NCI-H2171 treated with DMSO at 0.1 percent for 48 hours (cell line): ENCODE measurements around the gene TRH.
"Not testable (repeated sequence)": the region's sequence is repeated elsewhere in the genome, so short reads cannot be mapped to it uniquely, and the experiment has no call there.

Experiments used
- DNase-seq: peaks from one replicate; lab custom pipeline; 2025; lab: John Stamatoyannopoulos, UW

TRH gene

DNA sequence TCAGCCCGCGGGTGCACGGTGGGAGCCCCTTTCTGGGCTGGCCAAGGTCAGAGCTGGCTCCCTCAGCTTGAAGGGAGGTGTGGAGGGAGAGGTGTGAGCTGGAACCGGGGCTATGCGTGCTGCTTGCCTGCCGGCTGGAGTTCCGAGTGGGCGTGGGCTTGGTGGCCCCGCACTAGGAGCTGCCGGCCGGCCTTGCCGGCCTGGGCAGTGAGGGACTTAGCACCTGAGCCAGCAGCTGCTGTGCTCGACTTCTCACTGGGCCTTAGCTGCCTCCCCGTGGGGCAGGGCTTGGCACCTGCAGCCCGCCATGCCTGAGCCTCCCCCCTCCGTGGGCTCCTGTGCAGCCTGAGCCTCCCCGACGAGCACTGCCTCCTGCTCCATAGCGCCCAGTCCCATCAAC lies 36.0 kb downstream of the TRH start:
- no peak for DNase-seq

GRCh38 chr3:130012108-130012507 lies 37.6 kb downstream of the TRH start:
- not testable (repeated sequence) for DNase-seq

DNA sequence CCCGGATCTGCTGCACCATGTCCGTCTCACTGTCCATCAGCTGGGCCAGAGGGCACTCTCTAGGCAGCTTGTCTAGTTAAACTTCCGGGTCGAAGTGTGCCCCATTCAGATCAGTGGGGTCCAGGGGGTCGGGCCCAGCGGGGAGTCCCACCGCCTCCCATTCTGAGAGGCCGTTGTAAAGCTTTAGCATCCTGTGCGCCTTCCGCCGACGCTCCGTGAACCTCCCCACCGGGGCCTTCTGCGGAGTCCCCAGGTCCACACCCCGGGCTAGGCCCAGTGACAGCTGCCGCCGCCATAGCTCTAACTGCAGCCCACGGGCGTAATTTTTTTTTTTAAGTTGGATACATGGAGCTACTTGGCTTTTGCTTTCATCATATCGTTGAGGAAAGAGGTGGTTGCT lies 38.7 kb downstream of the TRH start:
- not testable (repeated sequence) for DNase-seq

DNA sequence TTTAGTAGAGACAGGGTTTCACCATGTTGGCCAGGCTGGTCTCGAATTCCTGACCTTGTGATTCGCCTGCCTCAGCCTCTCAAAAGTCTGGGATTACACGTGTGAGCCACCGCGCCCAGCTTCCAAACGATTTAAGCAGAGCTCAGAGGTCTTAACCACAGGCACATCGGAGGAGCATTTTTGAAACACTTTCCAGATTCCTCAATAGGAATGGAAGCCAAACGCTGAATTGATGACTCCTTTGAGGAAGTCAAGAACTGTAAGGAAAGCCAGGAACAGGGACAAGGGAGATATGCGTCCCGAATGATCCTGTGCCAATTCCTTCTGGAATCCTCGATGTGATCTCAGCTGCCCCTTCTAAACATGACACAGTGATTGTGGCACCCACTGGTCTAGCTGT lies 40.0 kb downstream of the TRH start:
- DNase-seq: no peak

DNA sequence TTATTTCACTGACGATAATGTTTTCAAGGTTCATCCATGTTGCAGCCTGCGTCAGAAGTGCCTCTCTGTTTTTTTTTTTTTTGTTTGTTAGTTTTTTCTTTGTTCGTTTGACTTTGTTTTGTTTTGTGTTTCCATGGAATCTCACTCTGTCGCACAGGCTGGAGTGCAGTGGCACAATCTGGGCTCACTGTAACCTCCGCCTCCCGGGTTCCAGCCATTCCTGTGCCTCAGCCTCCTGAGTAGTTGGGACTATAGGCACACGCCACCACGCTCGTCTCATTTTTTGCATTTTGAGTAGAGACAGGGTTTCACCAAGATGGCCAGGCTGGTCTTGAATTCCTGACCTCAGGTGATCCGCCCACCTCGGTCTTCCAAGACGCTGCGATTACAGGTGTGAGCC lies 43.1 kb downstream of the TRH start:
- DNase-seq: not testable (repeated sequence)

- DNase-seq: not testable (repeated sequence)
Observed at GRCh38 chr3:130026146-130026829, 51.8 kb downstream of the TRH start.

- not testable (repeated sequence) for DNase-seq
Observed at GRCh38 chr3:130027437-130027836, 52.9 kb downstream of the TRH start.
